Measurements from ENCODE around the gene OSBPL2. TPM values are rescaled to one million over a fixed set of nuclear protein-coding genes. Genes with fewer than 3 reads are reported as not detected.

Gene OSBPL2
- polyA plus RNA-seq, 1 donor, result 33.0 TPM

DNA sequence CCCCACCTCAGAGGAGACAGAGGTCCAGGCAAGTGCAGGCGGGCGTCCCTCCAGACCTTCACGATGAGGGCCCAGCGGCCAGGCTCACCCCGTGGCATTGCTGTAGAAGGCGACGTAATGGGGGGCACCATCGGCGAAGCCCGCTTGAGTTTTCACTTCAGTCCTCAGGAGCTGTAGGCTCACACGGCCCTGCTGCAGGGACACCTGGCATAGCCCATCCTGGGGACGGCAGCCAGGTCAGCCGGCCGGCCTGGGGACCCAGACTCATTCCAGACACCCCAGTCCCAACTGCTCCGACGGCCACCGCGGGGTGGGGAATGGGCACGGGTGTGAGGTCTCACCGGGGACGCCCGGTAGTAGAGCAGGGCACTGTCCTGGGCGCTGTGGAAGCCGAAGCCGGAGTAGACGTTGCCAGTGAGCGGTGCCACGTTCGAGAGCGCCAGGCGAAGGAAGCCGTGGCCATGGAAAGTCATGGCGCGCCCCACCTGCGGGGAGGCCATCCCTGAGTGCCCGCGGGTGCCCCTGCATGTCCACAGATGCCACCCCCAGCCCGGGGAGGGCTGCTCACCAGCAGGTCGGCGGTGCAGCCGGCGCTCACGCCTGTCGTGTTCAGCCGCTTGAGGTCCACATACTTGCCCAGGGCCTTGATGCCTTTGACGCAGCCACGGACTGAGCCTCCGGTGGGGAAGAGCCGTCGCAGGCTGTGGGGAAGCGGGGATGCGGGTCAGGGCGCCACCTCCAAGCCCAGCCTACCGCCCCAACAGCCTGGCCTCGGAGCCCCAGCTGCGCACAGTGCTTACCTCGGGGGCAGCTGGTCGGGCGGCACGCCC lies 73.7 kb downstream of the OSBPL2 start:
- no peak for DNase-seq (ENCODE audit: low read depth)

DNA sequence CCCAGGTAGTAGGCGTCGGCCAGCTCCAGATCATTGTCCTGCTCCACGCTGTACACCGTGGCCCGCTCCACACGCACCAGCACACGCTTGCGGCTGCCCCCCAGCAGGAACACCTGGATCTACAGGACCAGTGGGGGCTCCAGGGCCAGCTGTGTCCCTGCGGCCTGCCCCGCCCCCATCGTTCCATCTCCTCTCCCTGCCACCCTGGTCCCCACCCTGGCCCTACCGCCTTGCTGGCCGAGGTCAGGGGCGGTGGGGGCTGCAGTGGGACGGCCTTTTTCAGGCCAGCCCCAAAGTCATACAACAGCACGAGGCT lies 74.3 kb downstream of the OSBPL2 start:
- no peak for DNase-seq (ENCODE audit: low read depth)

DNA sequence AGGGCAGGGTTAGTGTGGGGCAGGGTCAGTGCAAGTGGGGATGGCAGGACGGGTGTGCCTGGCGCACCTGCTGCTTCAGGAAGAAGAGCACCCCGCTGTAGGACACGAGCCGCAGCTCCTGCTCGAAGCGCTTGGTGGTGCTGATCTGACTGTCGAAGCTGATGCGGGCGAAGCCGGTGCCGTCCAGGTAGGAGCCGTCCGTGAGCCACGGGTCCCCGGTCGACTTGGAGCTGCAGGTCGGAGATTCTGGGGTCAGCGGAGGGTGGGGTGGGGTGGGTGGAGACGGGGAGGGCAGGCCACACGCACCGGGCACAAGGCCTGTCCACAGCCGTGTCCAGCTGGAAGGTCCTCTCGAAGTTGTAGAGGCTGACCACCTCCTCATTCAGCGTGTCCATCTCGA lies 74.7 kb downstream of the OSBPL2 start:
- DNase-seq (ENCODE audit: low read depth), result no peak

DNA sequence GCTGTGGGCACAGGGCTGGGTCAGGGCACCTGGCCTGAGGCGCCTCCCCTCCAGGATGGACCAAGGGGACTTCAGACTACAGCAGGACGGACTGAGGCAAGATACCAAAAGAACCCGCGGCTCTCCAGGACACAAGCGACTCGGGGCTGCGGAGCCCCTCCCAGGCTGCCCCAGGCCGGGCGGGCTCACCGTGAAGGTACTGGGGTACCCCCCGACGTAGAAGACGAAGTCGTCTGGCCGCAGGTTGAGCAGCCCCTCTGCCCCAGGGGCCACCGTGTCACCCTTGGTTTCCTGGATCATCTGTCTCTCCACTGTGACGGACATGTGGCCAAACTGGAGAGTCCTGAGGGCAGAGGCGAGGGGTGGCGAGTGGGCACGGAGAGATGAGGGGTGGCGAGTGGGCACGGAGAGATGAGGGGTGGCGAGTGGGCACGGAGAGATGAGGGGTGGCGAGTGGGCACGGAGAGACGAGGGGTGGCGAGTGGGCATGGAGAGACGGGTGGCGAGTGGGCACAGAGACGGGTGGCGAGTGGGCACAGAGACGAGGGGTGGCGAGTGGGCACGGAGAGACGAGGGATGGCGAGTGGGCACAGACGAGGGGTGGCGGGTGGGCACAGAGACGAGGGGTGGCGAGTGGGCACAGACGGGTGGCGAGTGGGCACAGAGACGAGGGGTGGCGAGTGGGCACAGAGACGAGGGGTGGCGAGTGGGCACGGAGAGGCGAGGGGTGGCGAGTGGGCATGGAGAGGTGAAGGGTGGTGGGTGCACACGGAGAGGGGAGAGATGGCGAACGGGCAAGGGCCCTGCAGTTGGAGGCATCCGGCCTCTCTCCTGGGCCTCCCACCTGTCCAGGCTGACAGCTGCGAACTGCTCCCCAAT lies 75.4 kb downstream of the OSBPL2 start:
- no peak for DNase-seq (ENCODE audit: low read depth)

DNA sequence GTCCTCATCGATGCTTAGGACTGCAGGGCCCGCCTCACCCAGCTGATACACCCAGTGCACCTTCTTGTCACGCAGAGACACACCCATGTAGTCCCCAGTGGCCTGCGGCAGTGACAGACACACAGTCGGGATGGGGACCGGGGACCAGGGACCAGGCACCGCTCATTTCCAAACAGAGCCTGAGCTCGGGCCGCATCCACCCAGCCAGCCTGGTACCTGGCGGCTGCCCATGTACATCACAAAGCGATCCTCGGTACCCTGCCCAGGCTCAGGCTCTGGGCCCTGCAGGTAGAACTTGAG lies 76.0 kb downstream of the OSBPL2 start:
- DNase-seq (ENCODE audit: low read depth), result no peak

DNA sequence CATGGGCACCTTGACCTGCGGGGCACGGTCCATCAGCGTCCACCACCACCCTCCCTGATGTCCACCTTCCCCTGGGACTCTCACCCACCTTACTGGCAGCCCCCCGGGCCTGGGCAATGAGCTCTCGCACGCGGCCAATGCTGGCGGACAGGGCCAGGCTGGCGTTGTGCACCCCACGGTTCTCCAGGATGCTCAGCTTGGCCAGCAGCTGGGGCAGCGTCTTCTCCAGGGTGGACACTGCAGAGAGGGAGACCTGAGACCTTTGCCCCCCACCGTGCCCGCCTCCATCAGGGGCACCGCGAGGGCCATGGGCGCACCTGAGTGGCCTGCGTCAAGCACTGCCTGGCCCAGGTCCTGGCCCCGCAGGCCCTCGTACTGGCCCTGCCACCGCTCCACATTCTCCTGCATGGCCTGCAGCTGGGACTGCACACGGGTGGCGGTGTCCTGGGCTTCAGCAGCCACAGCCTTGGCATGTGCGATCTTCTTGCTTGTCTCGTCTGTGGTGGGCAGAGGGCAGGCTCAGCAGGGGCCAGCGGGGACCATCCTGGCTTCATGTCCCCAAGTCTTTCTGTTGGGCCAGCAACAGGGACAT lies 76.5 kb downstream of the OSBPL2 start:
- DNase-seq (ENCODE audit: low read depth), result no peak

DNA sequence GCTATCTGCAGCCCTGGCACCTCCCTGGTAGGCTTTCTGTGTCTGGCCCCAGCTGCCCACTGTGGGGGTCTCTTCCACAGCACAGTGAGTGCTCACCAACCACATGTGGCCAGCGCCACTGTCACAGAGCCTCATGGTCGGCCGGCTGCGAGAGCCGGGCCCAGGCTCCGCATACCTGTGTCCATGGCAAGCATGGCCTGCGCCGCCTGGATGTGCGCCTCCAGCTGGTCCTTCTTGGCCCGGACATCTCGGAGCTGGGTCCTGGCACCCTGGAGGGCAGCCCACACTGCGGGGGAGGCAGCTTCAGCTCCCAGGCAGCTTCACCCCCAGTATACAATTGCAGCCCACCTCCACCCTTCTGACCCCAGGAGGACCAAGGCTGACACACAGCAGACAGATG lies 77.5 kb downstream of the OSBPL2 start:
- DNase-seq (ENCODE audit: low read depth), result no peak

DNA sequence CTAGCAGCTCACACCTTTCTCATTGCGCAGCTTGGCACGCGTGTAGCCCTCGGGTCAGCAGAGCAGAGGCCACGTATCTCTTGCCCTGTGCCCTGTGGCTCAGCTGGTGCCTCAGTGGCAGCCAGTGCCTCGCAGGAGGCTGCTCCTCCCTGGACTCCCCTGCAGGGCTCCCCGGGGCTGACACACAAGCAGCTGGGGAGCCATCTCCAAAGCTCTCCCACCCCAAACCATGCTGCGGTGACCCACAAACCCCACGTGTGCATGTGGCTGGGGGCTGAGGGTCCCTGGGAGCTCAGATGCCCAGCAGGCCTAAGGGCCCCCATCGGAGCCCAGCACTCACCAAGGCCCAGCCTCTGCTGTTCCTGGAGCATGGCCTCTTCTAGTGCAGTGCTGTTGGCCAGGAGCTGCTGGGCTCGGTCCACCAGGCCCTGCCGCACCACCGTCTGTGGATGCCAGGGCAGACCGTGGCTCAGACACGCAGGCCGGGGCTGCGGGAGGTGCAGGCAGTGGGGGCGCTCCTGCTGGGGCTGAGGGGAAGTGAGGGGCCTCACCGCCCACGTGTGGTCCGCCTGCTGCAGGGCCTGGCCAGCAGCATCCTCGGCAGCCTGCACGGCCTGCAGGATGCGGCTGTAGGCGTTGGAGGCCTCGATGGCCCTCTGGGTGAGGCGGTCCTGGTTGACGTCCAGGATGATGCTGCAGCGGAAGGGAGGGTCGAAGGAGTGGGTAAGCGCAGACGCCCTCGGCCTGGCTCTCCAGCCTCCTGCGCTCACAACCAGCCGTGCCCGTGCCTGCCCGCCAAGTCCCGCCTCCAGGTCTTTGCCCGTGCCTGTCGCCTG lies 78.2 kb downstream of the OSBPL2 start:
- no peak for DNase-seq (ENCODE audit: low read depth)

DNA sequence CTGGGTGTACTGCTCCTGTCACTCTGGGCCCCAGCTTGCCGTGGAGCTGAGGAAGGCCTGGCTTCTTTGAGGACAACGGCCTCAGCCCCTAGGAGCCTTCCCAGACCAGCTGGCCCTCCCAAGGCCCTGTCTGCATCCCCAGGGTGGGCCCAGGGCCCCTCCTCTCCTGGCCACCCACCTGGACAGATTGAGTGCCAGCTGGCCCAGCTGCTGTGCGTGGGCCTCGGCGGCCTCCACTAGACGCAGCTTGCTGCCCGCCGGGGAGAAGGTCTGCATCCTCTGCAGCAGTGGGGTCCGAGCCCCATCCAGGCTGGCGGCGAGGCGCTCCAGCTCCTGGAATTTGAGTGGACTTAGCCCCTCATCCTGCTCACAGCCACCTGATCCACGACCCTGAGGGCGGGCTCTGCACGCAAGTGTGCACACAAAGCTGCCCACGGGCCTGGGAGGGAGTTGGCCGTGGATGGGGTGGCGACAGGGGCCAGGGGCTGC lies 78.9 kb downstream of the OSBPL2 start:
- DNase-seq (ENCODE audit: low read depth), result no peak

DNA sequence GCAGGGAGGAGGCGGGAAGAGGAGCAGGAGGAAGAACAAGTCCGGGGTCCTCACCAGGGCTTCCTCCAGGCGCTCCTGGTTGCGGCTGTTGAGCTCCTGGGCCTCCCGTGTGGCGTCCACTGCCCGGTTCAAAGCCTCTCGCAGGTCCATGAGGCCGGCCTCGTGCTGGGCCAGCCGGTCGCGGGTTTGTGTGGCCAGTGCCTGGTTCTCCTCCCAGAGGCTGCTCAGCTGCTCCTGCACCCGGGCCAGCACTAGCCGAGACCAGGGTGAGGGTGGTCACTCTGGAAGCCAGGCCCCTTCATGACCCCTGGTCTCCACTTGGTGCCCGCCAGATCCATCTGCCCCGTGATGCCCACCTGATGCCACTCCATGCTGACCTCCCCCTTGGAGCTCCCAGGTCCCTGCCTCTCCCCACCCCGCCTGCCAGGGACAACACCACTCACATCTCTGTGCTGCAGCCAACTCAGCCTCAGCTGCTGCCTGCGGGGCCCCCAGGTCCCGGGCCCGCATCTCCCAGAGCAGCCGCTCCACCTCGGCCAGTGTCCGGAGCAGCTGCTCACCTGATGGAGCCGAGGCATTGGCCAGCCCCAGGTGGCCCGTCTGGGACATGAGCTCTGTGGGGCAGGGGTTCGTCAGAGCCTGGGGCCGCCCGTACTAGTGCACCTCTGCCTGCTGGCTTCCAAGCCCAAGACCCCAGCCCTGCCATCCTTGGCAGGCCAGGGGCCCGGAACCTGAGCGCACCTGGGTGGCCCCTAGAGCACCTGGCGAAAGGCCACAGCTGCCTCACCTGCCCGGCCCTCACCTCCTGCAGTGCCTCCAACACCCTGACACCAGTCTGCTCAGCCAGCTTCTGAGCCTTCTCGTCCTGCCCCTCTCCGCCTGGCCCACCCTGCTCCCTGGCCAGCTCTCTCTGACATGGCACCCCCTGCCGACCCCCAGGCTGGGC lies 80.4 kb downstream of the OSBPL2 start:
- DNase-seq (ENCODE audit: low read depth), result no peak

DNA sequence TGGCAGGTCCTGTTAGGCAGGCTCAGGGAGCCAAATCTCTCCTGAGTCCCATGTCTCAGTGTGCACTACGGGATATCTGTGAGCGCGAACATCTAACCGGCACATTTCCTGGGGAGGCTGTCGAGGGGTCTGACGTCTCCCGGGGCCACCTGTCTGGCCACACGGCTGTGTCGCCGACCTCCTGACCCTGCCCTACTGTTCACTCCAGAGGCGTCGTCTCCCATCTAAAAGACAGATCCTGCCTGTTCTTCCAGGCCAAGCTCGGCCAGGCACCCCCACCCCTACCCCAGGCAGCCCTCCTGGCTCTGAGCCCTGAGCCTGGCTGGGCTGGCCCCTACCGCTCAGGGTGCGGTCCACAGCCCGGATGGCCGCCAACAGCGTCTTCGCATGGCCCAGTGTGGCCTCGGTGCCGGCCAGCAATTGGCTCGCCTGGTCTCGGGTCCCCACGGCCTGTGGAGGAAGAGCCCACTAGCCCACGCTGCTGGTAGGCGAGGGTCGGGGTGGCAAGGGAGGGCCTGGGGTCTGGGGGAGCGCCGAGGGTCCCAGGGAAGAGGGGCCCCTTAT lies 81.1 kb downstream of the OSBPL2 start:
- DNase-seq (ENCODE audit: low read depth), result no peak

DNA sequence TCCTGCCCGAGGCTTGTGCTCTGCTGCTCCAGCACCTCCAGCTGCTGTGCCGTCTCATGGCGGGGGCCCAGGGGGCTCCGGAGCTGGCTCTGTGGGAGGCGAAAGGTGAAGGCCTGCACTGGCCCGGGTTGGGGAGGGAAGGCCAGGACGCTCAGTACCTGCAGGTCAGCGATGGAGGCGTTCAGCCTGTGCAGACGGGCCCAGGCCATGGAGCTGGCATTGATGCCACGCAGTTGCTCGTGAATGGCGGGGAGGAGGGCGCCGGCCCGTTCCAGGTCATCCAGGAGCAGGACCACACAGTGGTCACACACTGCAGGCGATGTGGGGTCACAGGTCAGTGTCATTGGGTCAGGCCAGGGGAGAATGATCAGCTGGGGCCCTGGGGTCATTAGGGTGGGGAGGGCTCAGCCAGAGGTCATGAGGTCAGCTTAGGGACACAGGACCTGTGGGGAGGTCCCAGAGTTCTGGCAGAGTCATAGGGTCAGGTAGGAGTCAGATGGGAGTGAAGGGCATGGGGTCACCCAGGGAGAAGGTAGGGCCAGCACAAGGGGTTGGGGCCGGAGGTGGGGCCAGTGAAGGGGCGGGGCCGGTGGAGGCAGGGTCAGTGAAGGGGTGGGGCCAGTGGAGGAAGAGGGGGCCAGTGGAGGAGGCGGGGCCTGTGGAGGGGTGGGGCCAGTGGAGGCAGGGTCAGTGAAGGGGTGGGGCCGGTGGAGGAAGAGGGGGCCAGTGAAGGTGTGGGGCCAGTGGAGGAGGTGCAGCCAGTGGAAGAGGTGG lies 82.4 kb downstream of the OSBPL2 start:
- DNase-seq (ENCODE audit: low read depth), result no peak

DNA sequence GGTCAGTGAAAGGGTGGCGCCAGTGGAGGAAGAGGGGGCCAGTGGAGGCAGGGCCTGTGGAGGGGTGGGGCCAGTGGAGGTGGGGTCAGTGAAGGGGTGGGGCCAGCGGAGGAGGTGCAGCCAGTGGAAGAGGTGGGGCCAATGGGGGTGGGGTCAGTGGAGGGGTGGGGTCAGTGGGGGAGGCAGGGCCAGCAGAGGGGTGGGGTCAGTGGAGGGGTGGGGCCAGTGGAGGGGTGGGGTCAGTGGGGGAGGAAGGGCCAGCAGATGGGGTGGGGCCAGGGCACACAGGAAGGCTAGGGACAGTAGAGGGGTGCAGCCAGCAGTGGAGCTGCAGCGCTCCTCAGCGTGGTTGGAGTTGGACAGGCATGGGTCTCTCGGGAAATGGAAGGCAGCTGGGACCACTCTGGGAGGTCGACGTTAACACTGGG lies 83.2 kb downstream of the OSBPL2 start:
- DNase-seq (ENCODE audit: low read depth), result no peak

DNA sequence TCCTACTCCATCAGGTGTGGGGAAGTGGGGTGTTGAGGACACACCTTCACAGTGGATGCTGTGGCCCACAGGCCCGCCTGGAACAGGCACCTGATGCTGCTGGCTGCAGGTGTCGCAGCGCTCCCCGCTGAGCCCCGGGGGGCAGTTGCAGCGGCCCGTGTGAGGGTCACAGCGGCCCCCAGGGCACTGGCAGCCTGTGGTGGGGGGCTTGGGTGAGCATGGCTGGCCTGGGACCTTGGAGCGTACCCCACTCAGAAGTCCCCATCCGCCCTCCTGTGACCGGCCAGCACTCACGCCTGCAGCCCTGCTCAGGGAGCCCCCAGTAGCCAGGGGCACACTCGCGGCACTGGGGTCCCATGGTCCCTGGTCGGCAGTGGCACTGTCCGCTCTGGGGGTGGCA lies 83.7 kb downstream of the OSBPL2 start:
- DNase-seq (ENCODE audit: low read depth), result no peak

DNA sequence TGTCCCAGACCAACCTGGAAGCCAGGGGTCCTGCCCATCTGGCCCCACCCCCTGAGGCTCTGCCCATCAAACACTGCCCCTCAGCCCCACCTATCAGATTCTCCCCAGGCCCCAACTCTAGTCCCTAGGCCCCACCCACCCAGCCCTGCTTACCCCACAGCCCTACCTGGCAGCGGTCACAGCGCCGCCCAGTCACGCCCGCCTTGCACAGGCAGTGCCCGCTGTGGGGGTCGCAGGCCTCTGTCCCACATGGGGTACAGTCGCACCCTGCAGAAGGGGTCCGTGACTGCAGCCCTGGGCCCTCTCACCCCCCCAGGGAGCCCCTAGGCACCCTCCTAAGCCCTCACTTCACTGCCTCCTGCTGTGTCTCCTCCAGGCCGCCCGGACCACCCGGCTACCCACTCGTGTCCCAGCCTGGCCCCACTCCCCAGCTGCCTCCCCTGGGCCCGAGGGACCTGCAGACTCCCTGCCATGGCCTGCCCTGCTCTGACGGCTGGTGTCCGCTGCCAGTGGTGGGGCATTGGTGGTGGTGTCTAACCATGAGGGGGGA lies 84.2 kb downstream of the OSBPL2 start:
- no peak for DNase-seq (ENCODE audit: low read depth)

DNA sequence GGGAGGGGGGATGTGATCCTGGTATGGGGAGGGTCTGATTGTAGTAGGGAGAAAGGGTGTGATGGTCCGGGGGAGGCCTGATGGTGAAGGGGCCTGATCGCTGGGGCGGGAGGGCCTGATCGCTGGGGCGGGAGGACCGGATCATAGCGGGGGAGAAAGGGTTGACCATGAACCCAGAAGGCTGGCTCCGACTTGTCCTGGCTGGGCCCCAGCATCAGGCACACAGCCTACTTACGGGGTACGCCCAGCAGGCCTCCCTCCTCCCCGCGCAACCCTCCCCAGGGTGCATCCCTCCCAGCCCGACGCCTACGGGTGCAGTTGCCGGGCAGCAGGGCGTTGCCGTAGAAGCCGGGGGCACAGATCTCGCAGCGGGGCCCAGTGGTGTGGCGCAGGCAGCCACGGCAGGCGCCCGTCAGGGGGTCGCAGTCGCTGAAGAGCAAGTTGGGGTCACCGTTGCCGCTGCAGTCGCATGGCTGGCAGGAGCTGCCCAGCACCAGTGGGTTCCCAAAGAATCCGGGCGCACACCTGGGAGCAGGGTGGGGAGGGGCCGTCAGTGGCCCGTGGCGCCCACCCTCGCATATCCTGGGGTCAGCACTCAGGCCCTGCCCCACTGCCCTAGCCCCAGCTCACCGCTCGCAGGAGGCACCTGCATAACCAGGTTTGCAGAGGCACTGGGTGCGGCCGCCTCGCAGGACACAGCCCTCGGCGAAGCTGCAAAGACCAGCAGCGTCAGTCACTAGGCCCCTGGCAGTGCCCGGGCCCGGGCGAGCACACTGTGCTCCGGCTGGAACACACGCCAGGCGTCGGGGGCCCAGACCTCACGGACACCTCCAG lies 85.0 kb downstream of the OSBPL2 start:
- DNase-seq (ENCODE audit: low read depth), result no peak

DNA sequence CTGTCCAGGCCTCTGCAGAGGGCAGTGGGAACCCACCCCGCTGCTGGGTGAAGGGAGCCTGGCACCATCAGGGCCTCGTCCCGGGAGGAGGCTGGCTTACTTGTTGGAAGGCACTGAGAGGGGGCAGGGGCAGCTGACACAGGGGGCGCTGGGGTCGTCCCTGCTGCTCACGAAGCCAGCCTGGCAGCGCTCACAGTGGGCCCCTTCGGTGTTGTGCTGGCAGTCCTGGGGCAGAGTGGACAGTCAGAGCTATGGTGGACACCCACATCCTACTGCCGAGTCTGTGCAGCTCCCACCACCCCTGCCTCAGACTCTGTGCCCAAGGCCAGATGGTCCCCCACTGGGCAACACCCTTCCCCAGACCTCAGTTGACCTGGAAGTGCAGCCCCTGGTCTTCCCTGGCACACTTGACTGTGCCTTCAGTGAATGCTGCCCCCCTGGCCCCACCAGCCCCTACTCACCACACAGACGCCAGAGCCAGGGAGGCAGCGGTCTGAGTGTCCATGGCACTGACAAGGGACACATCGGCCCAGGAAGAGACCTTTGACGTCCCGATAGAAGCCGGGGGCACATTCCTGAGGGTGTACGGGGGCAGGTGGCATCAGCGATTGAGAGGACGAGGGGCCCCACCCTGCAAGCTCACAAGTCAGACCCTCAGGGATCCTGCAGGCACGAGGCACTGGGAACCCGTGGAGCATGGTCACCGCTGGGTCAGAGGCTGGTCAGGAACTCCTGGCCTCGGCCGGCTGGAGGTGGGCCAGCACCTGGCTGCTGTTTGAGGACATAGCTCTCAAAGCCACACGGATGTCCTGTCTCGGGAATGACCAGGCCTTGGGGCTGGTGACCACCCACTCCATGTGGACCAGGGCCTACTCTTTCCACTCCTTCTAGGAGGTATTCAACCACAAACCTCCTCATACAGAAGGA lies 85.9 kb downstream of the OSBPL2 start:
- no peak for DNase-seq (ENCODE audit: low read depth)
